Mesodermal cell (in vitro differentiated cells): ENCODE data around the gene RNASE8. TPM values are rescaled to one million over a fixed set of nuclear protein-coding genes. Genes with fewer than 3 reads are reported as not detected.
"Not testable (repeated sequence)": the region's sequence is repeated elsewhere in the genome, so short reads cannot be mapped to it uniquely, and the experiment has no call there.

Experiments used
- H3K27ac ChIP-seq: 2 replicates; pipeline ENCODE4 v1.7.0; 2013; ENCODE audit warnings: mild to moderate bottlenecking, low read depth, low read length, moderate library complexity; ENCODE audit not compliant: severe bottlenecking
- H3K36me3 ChIP-seq: 2 replicates; pipeline ENCODE4 v1.7.1; 2013; ENCODE audit warnings: mild to moderate bottlenecking, low read length, moderate library complexity; ENCODE audit not compliant: control insufficient read depth, insufficient read depth
- H3K4me1 ChIP-seq: one replicate; pipeline ENCODE4 v1.7.1; 2013; ENCODE audit warnings: mild to moderate bottlenecking, low read length; ENCODE audit not compliant: insufficient read depth, control insufficient read depth, poor library complexity, severe bottlenecking
- H3K4me3 ChIP-seq: 2 replicates; pipeline ENCODE4 v1.7.0; 2013; ENCODE audit warnings: low read length, control low read depth, mild to moderate bottlenecking; ENCODE audit not compliant: insufficient read depth, poor library complexity, severe bottlenecking; ENCODE audit errors: extremely low read depth
- H3K9me3 ChIP-seq: 2 replicates; pipeline ENCODE4 v1.7.1; 2013; ENCODE audit warnings: mild to moderate bottlenecking, low read length, moderate library complexity; ENCODE audit not compliant: control insufficient read depth
- WGBS, 2 experiments: methylation state at CpG; one replicate each; pipeline ENCODE4 v1.1.5; 2013; ENCODE audit warnings: missing lambda C conversion rate in 2 of 2; ENCODE audit not compliant: insufficient coverage in 2 of 2; 5-methylcytosine and 5-hydroxymethylcytosine counted together
- polyA plus RNA-seq, 2 experiments: library from polyadenylated mRNA; stranded (reverse); fragments of 50-300 nt; gene quantifications; one replicate each; pipeline ENCODE4 v1.2.3, GENCODE V29; 2013

RNASE8 gene
- not detected for polyA plus RNA-seq (2013, experiment 1 of 2)
- polyA plus RNA-seq (2013, experiment 2 of 2): not detected

GRCh38 chr14:21057803-21058675 is at the start of gene RNASE8:
Gene RNASE8 (plus strand): TSS chr14:21057822. CDS start chr14:21057893, 71 bp downstream.
- no peak within 1 kb of the TSS for H3K4me3 ChIP-seq
- H3K4me1 ChIP-seq: peaks cover 19% of the 10 kb centered on the region
- 86 to 91% methylated on average over 5 to 7 of the region's 8 CpGs for WGBS, 2 experiments
- H3K36me3 ChIP-seq: no peaks in the 10 kb centered on the region
- H3K27ac ChIP-seq: no peak within 1 kb of the TSS
- no peaks in the 10 kb centered on the region for H3K9me3 ChIP-seq

GRCh38 chr14:21009721-21010120 is 47.9 kb upstream of the RNASE8 start:
- H3K4me1 ChIP-seq, H3K9me3 ChIP-seq, H3K4me3 ChIP-seq, H3K36me3 ChIP-seq: not testable (repeated sequence)
- 40% methylated on average over 1 of the region's 3 CpGs for WGBS, 2 experiments
- peak overlapping the region; percentile 84 for H3K27ac ChIP-seq

GRCh38 chr14:21011136-21011535 is 46.5 kb upstream of the RNASE8 start:
- WGBS, 2 experiments: 100% methylated on average over 1 of the region's 1 CpG; no CpG with 5 or more reads in 1 of the 2 experiments
- Histone ChIP-seq H3K36me3 (no peaks in the 10 kb centered on the region), H3K4me3 (no peak overlapping the region), H3K9me3 (no peaks in the 10 kb centered on the region), H3K4me1 (no peaks in the 10 kb centered on the region), H3K27ac (no peak overlapping the region)

GRCh38 chr14:21014761-21015190 is 42.8 kb upstream of the RNASE8 start:
- H3K36me3 ChIP-seq: peaks cover 28% of the 10 kb centered on the region
- H3K27ac ChIP-seq: no peak overlapping the region
- no peak overlapping the region for H3K4me3 ChIP-seq
- H3K9me3 ChIP-seq: no peaks in the 10 kb centered on the region
- H3K4me1 ChIP-seq: peaks cover 8% of the 10 kb centered on the region
- 0% methylated on average over 1 to 4 of the region's 4 CpGs for whole genome bisulfite sequencing, 2 experiments

- 81 to 95% methylated on average over 6 of the region's 6 CpGs for WGBS, 2 experiments
- H3K27ac ChIP-seq: no peak overlapping the region
- H3K4me3 ChIP-seq: no peak overlapping the region
- H3K36me3 ChIP-seq: peaks cover 32% of the 10 kb centered on the region
- peaks cover 9% of the 10 kb centered on the region for H3K4me1 ChIP-seq
- H3K9me3 ChIP-seq: no peaks in the 10 kb centered on the region
Measured at GRCh38 chr14:21015312-21015711, 42.3 kb upstream of the RNASE8 start.

GRCh38 chr14:21016413-21017190 is 41.0 kb upstream of the RNASE8 start:
- no peaks in the 10 kb centered on the region for H3K9me3 ChIP-seq
- no peak overlapping the region for H3K27ac ChIP-seq
- H3K4me1 ChIP-seq: peaks cover 9% of the 10 kb centered on the region
- no peak overlapping the region for H3K4me3 ChIP-seq
- peaks cover 45% of the 10 kb centered on the region for H3K36me3 ChIP-seq
- 86 to 94% methylated on average over 5 to 6 of the region's 9 CpGs for WGBS, 2 experiments

- H3K9me3 ChIP-seq: no peaks in the 10 kb centered on the region
- peaks cover 9% of the 10 kb centered on the region for H3K4me1 ChIP-seq
- peaks cover 51% of the 10 kb centered on the region for H3K36me3 ChIP-seq
- no peak overlapping the region for H3K4me3 ChIP-seq
- H3K27ac ChIP-seq: no peak overlapping the region
- WGBS, 2 experiments: 92 to 99% methylated on average over 13 to 19 of the region's 28 CpGs
Measured at GRCh38 chr14:21017528-21018245, 39.9 kb upstream of the RNASE8 start.

- Histone ChIP-seq H3K9me3 (no peaks in the 10 kb centered on the region), H3K27ac (no peak overlapping the region), H3K4me3 (no peak overlapping the region), H3K4me1 (peaks cover 13% of the 10 kb centered on the region), H3K36me3 (peaks cover 51% of the 10 kb centered on the region)
- 91 to 93% methylated on average over 2 to 5 of the region's 7 CpGs for WGBS, 2 experiments
Measured at GRCh38 chr14:21018286-21018685, 39.3 kb upstream of the RNASE8 start.

- H3K4me1 ChIP-seq: peaks cover 16% of the 10 kb centered on the region
- WGBS, 2 experiments: 100% methylated on average over 1 of the region's 3 CpGs; no CpG with 5 or more reads in 1 of the 2 experiments
- H3K9me3 ChIP-seq: no peaks in the 10 kb centered on the region
- peaks cover 51% of the 10 kb centered on the region for H3K36me3 ChIP-seq
- no peak overlapping the region for H3K4me3 ChIP-seq
- H3K27ac ChIP-seq: no peak overlapping the region
Measured at GRCh38 chr14:21018781-21019180, 38.8 kb upstream of the RNASE8 start.

- Histone ChIP-seq H3K4me3 (no peak overlapping the region), H3K9me3 (no peaks in the 10 kb centered on the region), H3K27ac (no peak overlapping the region), H3K36me3 (peaks cover 51% of the 10 kb centered on the region), H3K4me1 (peaks cover 16% of the 10 kb centered on the region)
- WGBS, 2 experiments: 63% methylated on average over 1 of the region's 1 CpG; no CpG with 5 or more reads in 1 of the 2 experiments
Measured at GRCh38 chr14:21019366-21019765, 38.3 kb upstream of the RNASE8 start.
